Right forelimb (tissue), 1 donor: ENCODE data around the gene CDCP1.

Experiments
- DNase-seq: peaks from one replicate; pipeline ENCODE4 v3.0.0-alpha.2; 2018

The CDCP1 gene

DNA sequence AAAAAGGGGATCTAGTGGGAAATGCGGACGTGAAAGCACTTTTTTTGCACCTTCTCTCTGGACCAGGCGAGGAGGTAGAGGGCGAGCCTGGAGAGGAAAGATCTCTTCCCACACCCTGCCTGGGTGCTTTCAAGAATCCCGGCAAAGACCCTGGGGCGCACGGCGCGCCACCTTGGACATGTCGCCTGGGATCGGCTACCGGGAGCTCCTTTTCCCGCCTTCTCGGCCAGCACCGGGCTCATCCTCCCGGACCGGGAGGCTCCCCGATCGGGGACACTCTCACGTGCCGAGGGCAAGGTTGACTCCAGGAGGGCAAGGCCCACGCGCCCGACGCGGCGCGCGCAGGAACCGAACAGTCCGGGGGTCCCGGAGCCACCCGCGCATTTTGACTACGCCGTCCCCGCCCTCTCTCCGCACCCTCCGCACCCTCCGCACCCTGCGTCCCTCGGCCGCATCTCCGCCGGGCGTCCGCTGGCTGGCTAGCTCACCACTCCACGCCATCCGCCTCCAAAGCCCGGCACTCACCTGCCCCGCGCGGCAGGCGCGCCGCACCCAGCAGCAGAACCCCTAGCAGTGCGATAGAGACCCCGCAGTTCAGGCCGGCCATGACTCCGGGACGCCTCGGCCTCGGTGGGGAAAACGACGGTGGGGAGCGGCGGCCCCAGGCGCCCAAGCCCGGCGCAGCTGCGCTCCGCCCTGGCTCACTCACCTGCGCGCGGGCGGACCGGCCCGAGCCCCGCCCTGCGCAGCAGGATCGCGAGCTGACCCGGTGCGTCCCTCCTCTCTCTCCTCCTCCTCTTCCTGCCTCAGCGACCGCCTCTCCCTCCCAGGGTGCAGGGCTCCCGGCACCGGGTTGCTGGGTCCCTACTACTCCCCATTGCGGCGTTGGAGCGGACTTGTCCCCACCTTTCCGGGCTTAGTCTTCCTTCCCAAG is at the start of gene CDCP1:
TSS of gene CDCP1 (minus strand) at position 698 of the 934 bp plus-strand sequence. CDS start at position 607, 91 bp downstream.
- no peak for DNase-seq

GRCh38 chr3:45194791-45195190 is 48.6 kb upstream of the CDCP1 start:
- no peak for DNase-seq

GRCh38 chr3:45191924-45192417 is 45.8 kb upstream of the CDCP1 start:
- no peak for DNase-seq

- DNase-seq = no peak
These were observed 45.2 kb upstream of the CDCP1 start for GRCh38 chr3:45191424-45191823.

DNA sequence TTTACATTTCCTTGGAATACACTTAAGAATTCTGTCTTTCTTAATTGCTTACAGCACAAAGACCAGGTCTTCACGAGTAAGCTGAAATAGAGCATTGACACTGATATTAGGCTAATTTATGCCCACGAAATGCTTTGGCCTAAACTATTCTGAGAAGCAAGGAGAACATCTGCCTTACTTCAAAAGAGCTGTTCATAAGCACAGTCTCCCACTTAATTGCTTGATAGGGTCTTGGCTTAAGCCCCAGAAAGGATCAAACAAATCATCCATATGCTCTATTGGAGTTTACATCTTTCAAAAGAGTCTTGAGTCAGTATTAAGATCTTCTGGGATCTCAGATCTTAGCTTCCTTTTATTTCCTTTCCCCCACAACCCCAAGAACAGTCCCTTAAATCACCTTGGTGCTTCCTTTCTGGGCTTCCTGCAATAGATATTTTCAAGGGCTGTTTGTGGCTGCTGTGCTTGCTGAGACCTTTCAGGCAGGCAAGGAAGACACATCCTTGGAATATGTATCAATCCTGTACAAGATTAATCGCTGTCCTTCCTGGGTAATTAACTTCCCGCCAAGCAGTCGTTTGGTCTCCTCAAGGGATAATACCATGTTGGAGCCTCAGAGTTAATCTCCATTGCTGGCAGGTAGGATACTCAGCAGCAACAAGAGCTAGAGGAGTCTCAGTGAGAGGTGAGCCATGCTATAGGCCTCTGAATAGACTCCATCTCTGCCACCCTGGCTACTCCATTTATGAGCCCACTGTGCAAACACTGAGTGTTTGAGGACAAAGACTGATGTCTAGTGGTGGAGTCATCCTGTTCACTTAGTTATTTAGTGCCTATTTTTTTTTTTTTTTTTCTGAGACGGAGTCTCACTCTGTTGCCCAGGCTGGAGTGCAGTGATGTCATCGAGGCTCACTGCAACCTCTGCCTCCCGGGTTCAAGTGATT is 42.8 kb upstream of the CDCP1 start:
- no peak for DNase-seq

GRCh38 chr3:45187694-45188141 is 41.5 kb upstream of the CDCP1 start:
- no peak for DNase-seq

DNA sequence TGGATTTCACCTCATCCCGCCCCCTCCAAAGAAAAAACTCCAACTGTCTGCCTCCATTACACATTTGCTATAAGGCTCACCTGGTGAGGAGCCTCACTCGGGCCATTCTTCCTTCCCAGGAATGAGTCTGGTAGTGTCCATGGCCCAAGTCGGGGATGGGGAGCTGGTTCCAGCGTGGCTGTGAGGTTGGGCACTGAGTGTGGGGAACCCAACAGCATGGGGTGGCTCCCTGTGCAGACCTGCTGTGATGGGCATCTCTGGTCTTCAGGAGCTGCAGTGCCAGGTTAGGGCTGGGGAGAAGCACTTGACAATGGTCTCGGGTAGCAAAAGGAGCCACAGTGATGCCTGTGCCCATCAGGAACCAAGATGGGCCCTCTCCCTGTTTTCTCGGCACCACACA is 40.7 kb upstream of the CDCP1 start:
- DNase-seq = no peak

- no peak for DNase-seq
These were observed 39.3 kb upstream of the CDCP1 start for GRCh38 chr3:45185461-45185860.

DNA sequence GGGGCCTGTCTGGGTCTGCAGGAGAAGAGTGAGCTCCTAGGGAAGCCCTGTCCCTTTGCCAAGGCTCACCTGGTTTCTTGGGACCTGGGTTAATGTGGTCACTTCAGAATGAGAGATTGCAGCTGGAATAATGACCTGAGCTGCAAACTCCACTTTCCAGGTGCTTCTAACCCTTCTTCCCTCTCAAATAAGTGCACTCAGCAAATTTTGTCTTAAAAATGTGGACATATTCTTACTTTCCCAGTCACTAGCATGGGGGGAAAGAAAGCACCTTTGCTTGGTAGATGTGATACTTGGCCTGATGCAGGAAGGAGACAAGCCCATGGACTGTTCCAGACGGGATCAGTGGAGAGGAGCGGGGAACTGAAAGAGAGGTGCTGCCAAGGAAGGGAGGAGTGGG is 38.9 kb upstream of the CDCP1 start:
- no peak for DNase-seq

DNA sequence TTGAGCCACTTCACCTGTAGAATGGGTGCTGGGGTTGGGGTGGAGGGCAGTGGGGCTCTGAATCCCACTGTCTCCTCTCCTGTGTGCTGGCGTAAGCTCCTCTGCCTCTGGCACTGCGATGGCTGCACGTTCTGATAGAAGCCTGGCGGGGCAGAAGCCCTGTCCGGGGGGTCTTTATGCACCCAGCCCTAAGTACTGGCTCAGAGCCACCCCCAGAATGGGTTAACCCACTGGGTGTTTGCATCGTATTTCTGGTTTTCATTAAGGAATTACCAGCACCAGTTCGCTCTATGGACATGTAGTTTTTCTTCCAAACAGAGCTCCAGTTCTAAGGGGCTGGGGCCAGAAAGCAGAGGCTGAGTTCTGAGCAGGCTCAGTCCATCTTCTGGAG is 37.7 kb upstream of the CDCP1 start:
- no peak for DNase-seq

DNA sequence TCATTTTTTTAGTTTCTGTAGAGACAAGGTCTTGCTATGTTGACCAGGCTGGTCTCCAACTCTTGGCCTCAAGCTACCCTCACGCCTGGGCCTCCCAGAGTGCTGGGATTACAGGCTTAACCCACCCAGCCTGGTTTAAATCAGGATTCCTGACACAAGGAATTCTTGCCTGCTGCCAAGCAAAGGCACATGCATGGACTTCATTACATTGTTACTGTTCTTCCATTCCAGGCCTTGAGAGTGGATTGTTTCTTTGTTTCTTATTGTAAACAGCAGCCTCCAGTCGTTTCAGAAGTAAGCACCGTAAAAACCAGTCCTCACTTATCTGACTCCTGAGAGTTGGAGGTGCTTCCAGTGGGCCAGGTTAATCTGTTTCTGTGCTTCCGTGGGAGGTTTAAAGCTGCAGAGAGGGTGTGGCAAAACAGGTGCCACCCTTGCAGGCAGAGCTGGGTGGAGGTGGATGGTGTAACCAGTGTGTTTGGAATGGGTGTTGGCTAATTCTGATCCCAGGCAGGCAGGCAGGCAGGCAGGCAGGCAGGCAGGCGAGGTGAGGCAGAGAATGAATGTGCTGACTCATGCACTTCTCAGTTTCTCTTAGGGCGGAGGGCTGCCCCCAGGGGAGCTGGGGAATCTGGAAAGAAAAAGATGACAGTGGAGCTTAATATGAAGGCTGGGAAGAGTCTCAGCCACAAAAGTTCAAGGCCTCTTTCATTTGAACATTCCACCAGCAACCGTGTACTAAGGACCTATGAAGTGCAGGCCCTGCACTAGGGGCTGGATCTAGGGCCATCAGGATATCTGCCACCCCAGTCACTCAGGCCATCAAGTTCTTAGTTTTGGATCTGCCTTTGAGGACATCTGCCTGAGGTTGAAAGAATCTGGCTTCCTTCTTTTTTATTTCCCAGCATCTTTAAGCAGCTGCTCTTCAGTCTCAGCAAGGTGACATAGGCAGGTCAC is 37.0 kb upstream of the CDCP1 start:
- no peak for DNase-seq

DNA sequence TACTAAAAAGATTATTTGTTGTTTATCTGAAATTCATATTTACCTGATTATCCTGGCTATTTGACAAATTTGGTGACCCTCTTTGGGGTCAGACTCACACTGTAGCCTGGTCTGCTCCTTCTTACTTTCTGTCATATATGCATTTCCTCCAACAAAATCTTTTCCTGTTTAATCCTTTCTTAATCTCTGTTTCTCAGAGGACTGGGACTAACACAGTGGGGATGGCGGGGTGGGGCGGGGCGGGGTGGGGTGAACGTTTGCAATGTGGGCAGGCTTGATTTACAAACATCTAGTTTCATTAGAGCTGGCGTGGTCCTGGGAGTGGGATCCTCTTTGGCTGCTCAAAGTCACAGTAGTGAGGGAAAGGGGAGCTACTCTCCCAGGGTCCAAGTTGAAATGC is 35.3 kb upstream of the CDCP1 start:
- no peak for DNase-seq

- no peak for DNase-seq
These were observed 34.7 kb upstream of the CDCP1 start for GRCh38 chr3:45180899-45181298.

DNA sequence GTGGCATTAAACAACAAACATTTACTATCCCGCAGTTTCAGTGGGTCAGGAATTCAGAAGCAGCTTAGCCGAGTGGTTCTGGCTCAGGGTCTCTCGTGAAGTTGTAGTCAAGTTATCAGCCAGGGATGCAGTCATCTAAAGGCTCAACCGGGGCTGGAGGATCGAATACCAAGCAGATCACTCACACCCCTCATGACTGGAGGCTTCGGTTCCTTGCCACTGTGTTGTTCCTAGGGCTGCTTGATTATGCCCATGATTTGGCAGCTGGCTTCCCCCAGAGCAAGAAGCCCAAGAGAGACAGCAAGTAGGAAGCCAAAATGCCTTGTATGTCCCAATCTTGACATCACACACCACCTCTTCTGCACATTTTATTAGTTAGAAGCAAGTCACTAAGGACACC is 33.9 kb upstream of the CDCP1 start:
- no peak for DNase-seq

- DNase-seq = no peak
These were observed 33.0 kb upstream of the CDCP1 start for GRCh38 chr3:45179163-45179562.

DNA sequence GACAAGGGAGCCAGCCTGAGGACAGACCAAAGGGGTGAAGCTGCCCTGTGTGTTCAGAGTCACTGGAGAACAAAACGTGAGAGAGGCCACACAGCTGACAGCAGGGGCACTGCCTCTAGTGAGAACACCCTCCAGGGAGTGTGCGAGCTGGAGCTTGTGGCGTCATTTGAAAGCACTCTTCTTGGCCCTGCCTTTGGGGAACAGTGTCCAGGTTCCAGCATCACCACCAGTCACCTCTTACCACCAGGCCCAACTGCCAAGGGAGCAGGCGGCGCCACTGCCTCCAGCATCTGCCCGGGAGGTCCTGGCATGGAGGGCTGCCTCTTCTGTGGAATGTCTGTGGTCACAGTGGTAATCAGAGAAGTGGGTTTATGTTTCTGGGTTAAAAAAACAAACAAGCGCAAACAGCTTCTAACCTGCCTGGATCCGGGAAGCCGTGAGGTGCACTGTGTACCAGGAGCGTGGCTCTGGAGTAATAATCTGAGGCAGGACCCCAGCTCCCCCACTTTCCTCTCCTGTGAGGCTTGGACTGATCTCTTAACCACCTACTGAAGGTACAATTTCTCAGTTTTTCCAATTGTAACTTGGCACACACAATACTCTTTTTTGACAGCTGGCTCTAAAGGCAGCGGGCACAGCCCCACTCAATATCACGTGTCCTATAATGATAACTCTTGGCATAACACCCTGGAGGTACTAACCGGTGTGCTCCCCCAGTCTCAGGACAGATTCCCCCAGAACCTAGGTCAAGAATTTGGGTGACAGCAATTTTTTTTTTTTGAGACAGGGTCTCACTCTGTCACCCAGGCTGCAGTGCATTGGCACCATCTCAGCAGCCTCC is 32.2 kb upstream of the CDCP1 start:
- DNase-seq = no peak

- DNase-seq = no peak
These were observed 30.7 kb upstream of the CDCP1 start for GRCh38 chr3:45176912-45177311.

- DNase-seq = no peak
These were observed 28.1 kb upstream of the CDCP1 start for GRCh38 chr3:45174234-45174633.

DNA sequence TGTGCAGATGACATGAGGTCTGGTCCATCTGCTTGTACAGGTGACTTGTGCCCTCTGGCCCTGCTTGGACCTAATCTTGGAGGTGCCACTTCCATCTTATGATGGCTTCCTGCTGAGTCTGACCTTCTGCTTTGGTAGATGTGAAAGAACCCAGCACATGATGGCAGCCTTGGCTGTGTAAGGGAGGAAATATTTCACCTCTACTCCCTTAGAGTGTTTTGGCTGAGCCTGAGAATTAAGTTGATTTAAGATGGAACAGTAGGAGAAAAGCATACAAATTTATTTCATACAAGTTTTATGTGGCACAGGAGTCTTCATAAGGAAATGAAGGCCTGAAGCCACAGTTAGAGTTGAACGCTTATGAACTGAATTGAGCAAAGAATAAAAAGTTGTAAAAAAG is 27.6 kb upstream of the CDCP1 start:
- no peak for DNase-seq

GRCh38 chr3:45171283-45171682 is 25.1 kb upstream of the CDCP1 start:
- no peak for DNase-seq

DNA sequence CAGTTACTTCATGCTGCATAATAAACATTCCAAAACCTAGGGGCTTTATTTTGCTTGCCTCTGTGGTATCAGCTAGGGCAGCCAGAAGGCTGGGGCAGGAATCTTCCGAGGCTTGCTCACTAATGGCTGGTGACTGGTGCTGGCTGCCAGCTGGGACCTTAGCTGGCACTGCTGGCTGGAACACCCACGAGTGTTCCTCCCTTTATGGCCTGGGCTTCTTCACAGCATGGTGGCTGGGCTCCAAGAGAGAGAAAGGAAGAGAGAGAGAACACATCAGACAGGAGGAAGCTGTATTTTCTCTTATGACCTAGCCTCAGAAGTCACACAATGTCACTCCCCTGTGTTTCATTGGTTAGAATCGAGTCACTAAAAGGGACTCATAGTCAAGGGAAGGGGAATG is 23.9 kb upstream of the CDCP1 start:
- DNase-seq = no peak
